HuH-7.5 (cell line): ENCODE results near the gene CDK17.
"Not testable (repeated sequence)": the region's sequence is repeated elsewhere in the genome, so short reads cannot be mapped to it uniquely, and the experiment has no call there.

ENCODE experiments used
- DNase-seq: peaks from one replicate; pipeline ENCODE4 v3.0.0; 2011; ENCODE audit warnings: low spot score

Gene CDK17

GRCh38 chr12:96315741-96316481, 84.3 kb downstream of the CDK17 start:
- not testable (repeated sequence) for DNase-seq

- no peak for DNase-seq
Observed at GRCh38 chr12:96314723-96315122, 85.5 kb downstream of the CDK17 start.

- no peak for DNase-seq
Observed at GRCh38 chr12:96313606-96314005, 86.6 kb downstream of the CDK17 start.

- no peak for DNase-seq
Observed at GRCh38 chr12:96311191-96311590, 89.0 kb downstream of the CDK17 start.

GRCh38 chr12:96310067-96310466, 90.2 kb downstream of the CDK17 start:
- no peak for DNase-seq

- no peak for DNase-seq
Observed at GRCh38 chr12:96308881-96309280, 91.4 kb downstream of the CDK17 start.

GRCh38 chr12:96305665-96306064, 94.6 kb downstream of the CDK17 start:
- no peak for DNase-seq

- no peak for DNase-seq
Observed at GRCh38 chr12:96303653-96304052, 96.6 kb downstream of the CDK17 start.

GRCh38 chr12:96302687-96303310, 97.4 kb downstream of the CDK17 start:
- no peak for DNase-seq

- DNase-seq, result no peak
Observed at GRCh38 chr12:96301732-96302131, 98.5 kb downstream of the CDK17 start.

- DNase-seq, result no peak
Observed at GRCh38 chr12:96300064-96300463, 100.2 kb downstream of the CDK17 start.

GRCh38 chr12:96297504-96297903, 102.7 kb downstream of the CDK17 start:
- no peak for DNase-seq

- DNase-seq, result no peak
Observed at GRCh38 chr12:96295532-96296160, 104.6 kb downstream of the CDK17 start.

GRCh38 chr12:96294831-96295230, 105.4 kb downstream of the CDK17 start:
- DNase-seq, result no peak

- DNase-seq, result no peak
Observed at GRCh38 chr12:96293093-96293492, 107.1 kb downstream of the CDK17 start.

- no peak for DNase-seq
Observed at GRCh38 chr12:96289067-96289466, 111.2 kb downstream of the CDK17 start.

- DNase-seq, result no peak
Observed at GRCh38 chr12:96285158-96285557, 115.1 kb downstream of the CDK17 start.

GRCh38 chr12:96274331-96274730, 125.9 kb downstream of the CDK17 start:
- DNase-seq, result no peak

- DNase-seq, result no peak
Observed at GRCh38 chr12:96271469-96272199, 128.6 kb downstream of the CDK17 start.

GRCh38 chr12:96266238-96266637, 134.0 kb downstream of the CDK17 start:
- no peak for DNase-seq

GRCh38 chr12:96265836-96266235, 134.4 kb downstream of the CDK17 start:
- DNase-seq, result no peak

- no peak for DNase-seq
Observed at GRCh38 chr12:96265400-96265799, 134.8 kb downstream of the CDK17 start.

GRCh38 chr12:96263449-96263902, 136.8 kb downstream of the CDK17 start:
- peak; percentile 32 for DNase-seq
